ENCODE data around the gene PLXDC2. TPM values are rescaled to one million over a fixed set of nuclear protein-coding genes. Genes with fewer than 3 reads are reported as not detected.

The PLXDC2 gene
- total RNA-seq, 1 experiment from 2014 or later = 0.20 TPM

- Histone ChIP-seq H3K27me3 (ENCODE audit: insufficient read depth, low read length) (no peaks in the 10 kb centered on the region), H2AFZ (ENCODE audit: low read depth, low read length, poor library complexity, severe bottlenecking) (no peak overlapping the region), H3K4me1 (ENCODE audit: control insufficient read depth in 1 of 2, insufficient read depth in 2 of 2, low read length in 2 of 2) (no peaks in the 10 kb centered on the region), H3K9ac (ENCODE audit: low read length) (no peak overlapping the region), H3K4me3 (replicated peaks in 1 of 2; ENCODE audit: low read depth in 1 of 2, low read length in 2 of 2) (no peak overlapping the region), H3K27ac (ENCODE audit: low read depth, low read length) (no peak overlapping the region), H3K9me3 (ENCODE audit: control insufficient read depth in 1 of 2, insufficient read depth in 1 of 2, low read depth in 1 of 2, low read length in 2 of 2) (peaks cover 7 to 33% of the 10 kb centered on the region in 2 experiments; a peak in 3 of 4 replicates), H3K4me2 (ENCODE audit: low read length) (no peak overlapping the region), H3K36me3 (ENCODE audit: control insufficient read depth in 1 of 2, insufficient read depth in 2 of 2, low read length in 2 of 2) (no peaks in the 10 kb centered on the region), H3K79me2 (ENCODE audit: insufficient read depth, low read length) (no peaks in the 10 kb centered on the region), H4K20me1 (ENCODE audit: insufficient read depth) (no peaks in the 10 kb centered on the region), H3K9me2 (ENCODE audit: insufficient read depth) (no peaks in the 10 kb centered on the region)
- RAD21 ChIA-PET (ENCODE audit: low non-redundant PET in 1 of 2, low total read pairs in 2 of 2, uncharacterized antibody in 2 of 2, unreplicated experiment in 2 of 2) = no interaction called here
- BruUV-seq (replicated peaks) = no TSS peak
- no peak for ATAC-seq
- POLR2A ChIA-PET = no interaction called here
- no peak for DNase-seq (ENCODE audit: low read depth, low spot score)
- CTCF ChIA-PET = no interaction called here
- intact Hi-C loops (cut with micrococcal nuclease) = no loop called here
- TF ChIP-seq RAD21 (IDR thresholded peaks at IDR 0.05; ENCODE audit: low read depth) (no peak), ZFX (IDR thresholded peaks at IDR 0.05) (no peak), CTCF (IDR thresholded peaks at IDR 0.05 in 2 of 3, conservative IDR thresholded peaks at IDR 0.05 in 1 of 3; ENCODE audit: borderline replicate concordance in 1 of 3, insufficient read depth in 1 of 3, low read depth in 2 of 3, low read length in 2 of 3) (no peak), YY1 (IDR thresholded peaks at IDR 0.05; ENCODE audit: extremely low read depth, insufficient replicate concordance, low read depth, low read length) (no peak), SP1 (IDR thresholded peaks at IDR 0.05; ENCODE audit: low read depth) (no peak), EGR1 (IDR thresholded peaks at IDR 0.05; ENCODE audit: low read depth) (no peak), ZBTB33 (IDR thresholded peaks at IDR 0.05; ENCODE audit: extremely low read depth, insufficient replicate concordance, low read length) (no peak), SRF (IDR thresholded peaks at IDR 0.05; ENCODE audit: low read depth) (no peak), ATF3 (IDR thresholded peaks at IDR 0.05) (no peak), POLR2AphosphoS5 (IDR thresholded peaks at IDR 0.05; ENCODE audit: low read depth, low read length) (no peak), CBX3 (IDR thresholded peaks at IDR 0.05; ENCODE audit: low read depth) (no peak), SIN3A (IDR thresholded peaks at IDR 0.05; ENCODE audit: low read depth) (no peak), JUND (IDR thresholded peaks at IDR 0.05) (no peak), REST (IDR thresholded peaks at IDR 0.05; ENCODE audit: low read depth) (no peak), ELF1 (IDR thresholded peaks at IDR 0.05; ENCODE audit: borderline replicate concordance, low read depth) (no peak), TCF7L2 (IDR thresholded peaks at IDR 0.05; ENCODE audit: borderline replicate concordance, extremely low read depth, insufficient read depth, insufficient read length) (no peak)
Measured at GRCh38 chr10:20093600-20093999, 277.4 kb downstream of the PLXDC2 start.

Measured in HCT116 (cell line).